T-helper 1 cell treated with Interleukin-12 subunit alpha and Interleukin-12 subunit beta and Interleukin-4 antibody, amounts not matched to agents 30 μg/mL and 1 μg/mL, for 36 hours (primary cell): ENCODE results near the gene RXRG.

Source experiments
- H3K27ac Mint-ChIP-seq: one replicate; pipeline ENCODE4 v1.8.0; 2021; ENCODE audit warnings: mild to moderate bottlenecking, mixed read lengths
- H3K27me3 Mint-ChIP-seq: one replicate; pipeline ENCODE4 v1.8.0; 2021; ENCODE audit warnings: low read depth, mixed read lengths
- H3K36me3 Mint-ChIP-seq: one replicate; pipeline ENCODE4 v1.8.0; 2021; ENCODE audit warnings: low read depth, mixed read lengths
- H3K4me1 Mint-ChIP-seq: one replicate; pipeline ENCODE4 v1.8.0; 2021; ENCODE audit warnings: low read depth, mixed read lengths
- H3K4me3 Mint-ChIP-seq: one replicate; pipeline ENCODE4 v1.8.0; 2021; ENCODE audit warnings: mild to moderate bottlenecking, moderate library complexity, mixed read lengths
- H3K9me3 Mint-ChIP-seq: one replicate; pipeline ENCODE4 v1.8.0; 2021; ENCODE audit warnings: mixed read lengths

Gene RXRG

DNA sequence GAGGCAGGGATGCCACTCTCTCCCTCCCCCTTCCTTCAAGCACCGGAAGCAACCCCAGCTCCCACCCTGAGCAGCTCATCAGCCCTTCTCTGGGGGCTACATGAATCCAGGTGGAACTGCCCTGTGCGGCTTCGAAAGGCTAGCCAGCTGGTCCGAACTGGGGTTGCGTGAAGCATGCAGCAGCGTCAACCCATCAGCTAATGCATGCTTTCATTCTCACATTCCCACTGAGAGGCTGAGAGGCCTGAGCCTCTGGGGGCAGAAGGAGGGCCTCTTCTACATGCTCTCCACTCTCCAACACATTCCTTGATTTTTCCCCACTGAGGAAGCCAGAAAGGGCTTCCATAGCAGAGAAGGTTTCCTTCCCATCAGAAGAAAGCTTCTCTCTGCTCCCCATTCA is 5.6 kb downstream of the RXRG start:
- H3K9me3 Mint-ChIP-seq: no peaks in the 10 kb centered on the region

DNA sequence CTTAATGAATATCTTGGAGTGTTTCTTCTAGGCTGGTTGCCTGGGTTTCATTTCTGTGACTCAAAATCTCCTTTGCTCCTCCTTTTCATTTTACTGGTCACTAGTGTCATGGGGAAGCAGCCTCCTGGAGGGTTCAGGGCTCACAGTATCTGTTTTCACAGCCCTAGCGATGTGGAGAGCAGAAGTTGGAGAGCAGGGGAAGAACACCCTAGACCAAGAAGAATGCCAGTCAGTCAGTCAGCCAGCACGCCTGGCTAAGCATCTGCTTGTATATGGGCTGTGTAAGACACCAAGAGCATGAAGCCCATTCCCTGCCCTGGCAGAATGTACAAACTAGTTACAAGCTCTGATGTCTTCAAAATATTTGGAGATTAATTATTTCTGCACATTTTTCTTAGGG is 7.9 kb downstream of the RXRG start:
- Mint-ChIP-seq H3K4me3 (no peak overlapping the region), H3K27ac (no peak overlapping the region), H3K4me1 (no peaks in the 10 kb centered on the region), H3K36me3 (no peaks in the 10 kb centered on the region), H3K27me3 (peaks cover 37% of the 10 kb centered on the region), H3K9me3 (no peaks in the 10 kb centered on the region)

More for the DNA sequence above, 5.6 kb downstream of the RXRG start:
- H3K27ac Mint-ChIP-seq: no peak overlapping the region
- no peaks in the 10 kb centered on the region for H3K36me3 Mint-ChIP-seq
- peaks cover 39% of the 10 kb centered on the region for H3K27me3 Mint-ChIP-seq
- no peak overlapping the region for H3K4me3 Mint-ChIP-seq
- H3K4me1 Mint-ChIP-seq: peaks cover 2% of the 10 kb centered on the region

DNA sequence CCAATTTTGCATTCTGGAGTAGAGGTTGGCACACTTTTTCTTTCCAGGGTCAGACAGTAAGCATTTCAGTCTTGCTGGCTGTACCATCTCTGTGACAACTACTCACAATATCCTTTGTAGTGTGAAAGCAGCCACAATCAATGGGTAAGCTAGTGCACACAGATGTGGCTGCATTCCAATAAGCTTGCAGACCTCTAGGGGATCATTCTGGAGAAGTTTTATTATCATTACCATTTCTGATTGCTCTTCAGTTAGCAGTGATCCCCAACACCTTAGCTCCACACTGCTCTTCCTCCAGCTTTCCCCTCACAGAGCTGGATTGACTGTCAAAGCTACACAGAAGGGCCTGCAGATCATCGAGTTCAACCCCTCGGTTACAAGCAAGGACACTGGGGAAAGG is 9.1 kb downstream of the RXRG start:
- Mint-ChIP-seq H3K27ac (no peak overlapping the region), H3K27me3 (peaks cover 31% of the 10 kb centered on the region), H3K4me3 (no peak overlapping the region), H3K9me3 (no peaks in the 10 kb centered on the region), H3K36me3 (no peaks in the 10 kb centered on the region), H3K4me1 (peaks cover 2% of the 10 kb centered on the region)

DNA sequence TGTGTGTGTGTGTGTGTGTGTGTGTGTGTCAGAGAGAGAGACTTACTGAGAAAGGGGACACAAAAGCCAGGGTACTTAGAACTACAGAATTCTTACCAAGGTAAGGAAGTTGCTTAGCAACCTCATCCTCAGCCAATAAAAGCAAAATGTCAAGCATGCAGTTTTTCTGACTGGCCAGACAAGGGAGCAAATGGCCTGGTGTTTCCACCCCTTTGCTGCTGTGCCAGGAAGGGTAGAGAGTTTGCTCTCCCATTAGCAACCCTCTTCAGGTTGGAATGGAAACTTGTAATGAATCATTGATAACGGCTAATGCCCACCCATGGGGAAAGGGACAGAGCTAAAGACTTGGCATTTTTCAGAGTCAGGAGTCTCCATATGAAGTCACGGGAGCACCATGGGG is 10.6 kb downstream of the RXRG start:
- H3K27ac Mint-ChIP-seq: no peak overlapping the region
- H3K27me3 Mint-ChIP-seq: peaks cover 22% of the 10 kb centered on the region
- H3K4me1 Mint-ChIP-seq: peaks cover 2% of the 10 kb centered on the region
- no peaks in the 10 kb centered on the region for H3K36me3 Mint-ChIP-seq
- H3K9me3 Mint-ChIP-seq: no peaks in the 10 kb centered on the region
- no peak overlapping the region for H3K4me3 Mint-ChIP-seq

DNA sequence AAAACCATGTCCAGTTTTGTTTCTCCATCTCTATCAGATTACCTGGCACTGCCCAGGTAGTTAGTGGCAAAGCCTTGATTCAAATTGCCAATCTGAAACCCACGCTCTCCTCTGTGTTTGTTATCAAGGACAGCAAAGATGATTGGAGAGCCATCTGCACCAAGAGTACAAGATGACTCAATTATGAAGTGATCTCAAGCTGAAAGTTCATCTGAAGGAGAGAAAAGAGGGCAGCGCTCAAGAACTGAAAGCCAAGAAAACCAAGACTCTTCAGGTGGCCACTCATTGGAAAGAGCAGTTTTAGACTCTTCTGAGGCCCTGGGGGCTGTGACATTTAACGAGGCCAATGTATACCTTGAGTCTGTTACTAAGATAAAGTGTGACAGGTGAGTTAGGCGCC is 13.8 kb downstream of the RXRG start:
- Mint-ChIP-seq H3K4me1 (peaks cover 2% of the 10 kb centered on the region), H3K27ac (no peak overlapping the region), H3K4me3 (no peak overlapping the region), H3K9me3 (no peaks in the 10 kb centered on the region), H3K36me3 (no peaks in the 10 kb centered on the region), H3K27me3 (peaks cover 14% of the 10 kb centered on the region)

DNA sequence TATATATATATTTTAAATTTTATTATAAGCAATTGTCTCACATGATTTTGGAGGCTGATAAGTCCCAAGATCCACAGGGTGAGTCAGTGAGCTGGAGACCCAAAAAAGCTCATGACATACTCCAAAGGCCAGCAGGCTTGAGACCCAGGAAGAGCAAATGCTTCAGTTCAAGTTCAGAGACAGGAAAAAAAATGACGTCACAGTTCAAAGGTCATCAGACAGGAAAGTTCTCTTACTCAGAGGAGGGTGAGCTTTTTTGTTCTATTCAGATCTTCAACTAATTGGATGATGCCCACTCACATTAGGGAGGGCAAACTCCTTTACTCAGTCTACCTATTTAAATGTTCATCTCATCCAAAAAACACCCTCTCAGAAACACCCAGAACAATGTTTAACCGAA is 18.2 kb downstream of the RXRG start:
- Mint-ChIP-seq H3K4me1 (peaks cover 21% of the 10 kb centered on the region), H3K4me3 (no peak overlapping the region), H3K27ac (no peak overlapping the region), H3K9me3 (no peaks in the 10 kb centered on the region), H3K36me3 (peaks cover 2% of the 10 kb centered on the region), H3K27me3 (no peaks in the 10 kb centered on the region)

GRCh38 chr1:165425621-165426020 is 19.3 kb downstream of the RXRG start:
- Mint-ChIP-seq H3K9me3 (no peaks in the 10 kb centered on the region), H3K27ac (peak overlapping the region; percentile 6), H3K4me1 (peaks cover 19% of the 10 kb centered on the region), H3K4me3 (peak overlapping the region; percentile 57), H3K36me3 (peaks cover 2% of the 10 kb centered on the region), H3K27me3 (peaks cover 2% of the 10 kb centered on the region)

- peaks cover 9% of the 10 kb centered on the region for H3K27me3 Mint-ChIP-seq
- H3K36me3 Mint-ChIP-seq: peaks cover 2% of the 10 kb centered on the region
- H3K4me1 Mint-ChIP-seq: peaks cover 19% of the 10 kb centered on the region
- no peaks in the 10 kb centered on the region for H3K9me3 Mint-ChIP-seq
- H3K27ac Mint-ChIP-seq: peak overlapping the region; percentile 88
- H3K4me3 Mint-ChIP-seq: peak overlapping the region; percentile 79
These were observed 20.3 kb downstream of the RXRG start for GRCh38 chr1:165424454-165425216.

GRCh38 chr1:165423136-165423535 is 21.8 kb downstream of the RXRG start:
- Mint-ChIP-seq H3K4me1 (peaks cover 19% of the 10 kb centered on the region), H3K27me3 (peaks cover 19% of the 10 kb centered on the region), H3K36me3 (peaks cover 2% of the 10 kb centered on the region), H3K27ac (no peak overlapping the region), H3K9me3 (no peaks in the 10 kb centered on the region), H3K4me3 (no peak overlapping the region)

- Mint-ChIP-seq H3K27me3 (peaks cover 29% of the 10 kb centered on the region), H3K9me3 (no peaks in the 10 kb centered on the region), H3K4me3 (no peak overlapping the region), H3K4me1 (peaks cover 19% of the 10 kb centered on the region), H3K36me3 (peaks cover 2% of the 10 kb centered on the region), H3K27ac (no peak overlapping the region)
These were observed 24.3 kb downstream of the RXRG start for GRCh38 chr1:165420655-165421054.

GRCh38 chr1:165419839-165420238 is 25.1 kb downstream of the RXRG start:
- Mint-ChIP-seq H3K4me3 (no peak overlapping the region), H3K27ac (no peak overlapping the region), H3K9me3 (no peaks in the 10 kb centered on the region), H3K36me3 (peaks cover 2% of the 10 kb centered on the region), H3K4me1 (peaks cover 12% of the 10 kb centered on the region), H3K27me3 (peaks cover 37% of the 10 kb centered on the region)

DNA sequence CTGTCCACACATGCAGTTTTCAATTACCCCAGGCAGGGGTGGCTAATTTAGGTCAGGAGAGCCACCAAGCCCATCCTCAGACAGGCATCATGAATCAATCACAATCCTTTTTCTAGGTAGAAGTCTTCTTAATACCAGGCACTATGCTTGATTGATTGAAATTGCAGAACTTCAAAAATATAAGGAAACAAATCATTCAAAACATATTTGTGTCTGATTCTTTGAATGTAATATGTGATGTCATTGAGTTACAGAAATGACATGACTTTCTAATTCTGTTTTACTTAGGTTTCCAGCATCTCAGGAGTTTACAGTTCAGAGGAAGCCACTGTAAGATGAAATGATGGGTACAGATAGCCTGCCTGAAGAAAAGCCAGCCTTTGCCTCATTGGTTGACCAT is 26.7 kb downstream of the RXRG start:
- H3K27ac Mint-ChIP-seq: no peak overlapping the region
- H3K4me1 Mint-ChIP-seq: no peaks in the 10 kb centered on the region
- no peaks in the 10 kb centered on the region for H3K36me3 Mint-ChIP-seq
- no peak overlapping the region for H3K4me3 Mint-ChIP-seq
- H3K27me3 Mint-ChIP-seq: peaks cover 48% of the 10 kb centered on the region
- H3K9me3 Mint-ChIP-seq: no peaks in the 10 kb centered on the region

GRCh38 chr1:165416876-165417275 is 28.1 kb downstream of the RXRG start:
- H3K27me3 Mint-ChIP-seq: peaks cover 48% of the 10 kb centered on the region

GRCh38 chr1:165415068-165415467 is 29.9 kb downstream of the RXRG start:
- Mint-ChIP-seq H3K36me3 (no peaks in the 10 kb centered on the region), H3K27me3 (peaks cover 43% of the 10 kb centered on the region), H3K4me1 (no peaks in the 10 kb centered on the region), H3K9me3 (no peaks in the 10 kb centered on the region), H3K27ac (no peak overlapping the region), H3K4me3 (no peak overlapping the region)

More at GRCh38 chr1:165416876-165417275, 28.1 kb downstream of the RXRG start:
- Mint-ChIP-seq H3K9me3 (no peaks in the 10 kb centered on the region), H3K4me1 (no peaks in the 10 kb centered on the region), H3K4me3 (no peak overlapping the region), H3K36me3 (no peaks in the 10 kb centered on the region), H3K27ac (no peak overlapping the region)

GRCh38 chr1:165414620-165415019 is 30.3 kb downstream of the RXRG start:
- no peaks in the 10 kb centered on the region for H3K9me3 Mint-ChIP-seq
- no peaks in the 10 kb centered on the region for H3K36me3 Mint-ChIP-seq
- no peak overlapping the region for H3K4me3 Mint-ChIP-seq
- no peaks in the 10 kb centered on the region for H3K4me1 Mint-ChIP-seq
- H3K27me3 Mint-ChIP-seq: peaks cover 44% of the 10 kb centered on the region
- H3K27ac Mint-ChIP-seq: no peak overlapping the region
